Astrocyte (in vitro differentiated cells and primary cell): ENCODE measurements around the gene SPTBN5. TPM values are rescaled to one million over a fixed set of nuclear protein-coding genes. Genes with fewer than 3 reads are reported as not detected.

Experiments used
- DNase-seq: peaks from one replicate; pipeline ENCODE4 v3.0.0-alpha.2; 2010; ENCODE audit warnings: low read depth
- FAIRE-seq: peaks from 2 replicates; lab custom pipeline; 2011; peaks lifted over from hg19 to GRCh38; lab: Jason Lieb, UNC
- H2AFZ ChIP-seq: 2 replicates; pipeline ENCODE4 v1.6.0; 2012; ENCODE audit warnings: low read depth, low read length, inconsistent platforms
- H3K27ac ChIP-seq: 2 replicates; pipeline ENCODE4 v1.5.1; 2011; ENCODE audit warnings: low read depth, low read length, inconsistent platforms
- H3K27me3 ChIP-seq: 2 replicates; pipeline ENCODE4 v1.6.0; 2011; ENCODE audit warnings: low read length, inconsistent platforms; ENCODE audit not compliant: insufficient read depth
- H3K36me3 ChIP-seq: 2 replicates; pipeline ENCODE4 v1.5.1; 2011; ENCODE audit warnings: low read length, inconsistent platforms; ENCODE audit not compliant: insufficient read depth
- H3K4me1 ChIP-seq: 2 replicates; pipeline ENCODE4 v1.5.1; 2011; ENCODE audit warnings: low read length, inconsistent platforms; ENCODE audit not compliant: insufficient read depth
- H3K4me2 ChIP-seq: 2 replicates; pipeline ENCODE4 v1.6.0; 2012; ENCODE audit warnings: low read length, inconsistent platforms
- H3K4me3 ChIP-seq: 2 replicates; pipeline ENCODE4 v1.5.1; 2011; ENCODE audit warnings: low read depth, mild to moderate bottlenecking, low read length, inconsistent platforms; ENCODE audit not compliant: insufficient read depth
- H3K79me2 ChIP-seq: 2 replicates; pipeline ENCODE4 v1.6.0; 2012; ENCODE audit warnings: mild to moderate bottlenecking, low read length, inconsistent platforms; ENCODE audit not compliant: insufficient read depth
- H3K9ac ChIP-seq: 2 replicates; pipeline ENCODE4 v1.6.0; 2012; ENCODE audit warnings: mild to moderate bottlenecking, low read length, inconsistent platforms
- H3K9me3 ChIP-seq: 2 replicates; pipeline ENCODE4 v1.5.1; 2012; ENCODE audit warnings: low read depth, mild to moderate bottlenecking, low read length, inconsistent platforms; ENCODE audit not compliant: insufficient read depth
- H4K20me1 ChIP-seq: 2 replicates; pipeline ENCODE4 v1.6.0; 2012; ENCODE audit warnings: low read length, inconsistent platforms; ENCODE audit not compliant: insufficient read depth
- H3K27ac Mint-ChIP-seq: one replicate; pipeline ENCODE4 v1.8.0; 2021; ENCODE audit warnings: mild to moderate bottlenecking, mixed read lengths; ENCODE audit not compliant: unreplicated experiment
- H3K27me3 Mint-ChIP-seq: one replicate; pipeline ENCODE4 v1.8.0; 2021; ENCODE audit warnings: low read depth, mixed read lengths; ENCODE audit not compliant: unreplicated experiment
- H3K36me3 Mint-ChIP-seq: one replicate; pipeline ENCODE4 v1.8.0; 2021; ENCODE audit warnings: low read depth, mixed read lengths; ENCODE audit not compliant: unreplicated experiment
- H3K4me1 Mint-ChIP-seq: one replicate; pipeline ENCODE4 v1.8.0; 2021; ENCODE audit warnings: low read depth, mixed read lengths; ENCODE audit not compliant: unreplicated experiment
- H3K4me3 Mint-ChIP-seq: one replicate; pipeline ENCODE4 v1.8.0; 2021; ENCODE audit warnings: mild to moderate bottlenecking, moderate library complexity, mixed read lengths; ENCODE audit not compliant: unreplicated experiment
- H3K9me3 Mint-ChIP-seq: one replicate; pipeline ENCODE4 v1.8.0; 2021; ENCODE audit warnings: mild to moderate bottlenecking, mixed read lengths; ENCODE audit not compliant: unreplicated experiment
- EZH2 ChIP-seq: IDR thresholded peaks from 2 replicates; pipeline ENCODE4 v1.6.1; 2012; ENCODE audit warnings: mild to moderate bottlenecking, low read length, inconsistent platforms; ENCODE audit not compliant: insufficient read depth
- total RNA-seq: library from RNA; stranded (reverse); gene quantifications from 2 replicates; pipeline ENCODE4 v1.2.1, GENCODE V29; 2021
- TF ChIP-seq, protein P1 (sequence below): IDR thresholded peaks from 2 replicates; pipeline ENCODE4 v1.5.1; 2011; ENCODE audit warnings: low read depth, mild to moderate bottlenecking, inconsistent platforms, low read length, moderate library complexity; ENCODE audit not compliant: insufficient read depth

Gene SPTBN5
- total RNA-seq, 1 donor from 2014 or later = 5.3 TPM

DNA sequence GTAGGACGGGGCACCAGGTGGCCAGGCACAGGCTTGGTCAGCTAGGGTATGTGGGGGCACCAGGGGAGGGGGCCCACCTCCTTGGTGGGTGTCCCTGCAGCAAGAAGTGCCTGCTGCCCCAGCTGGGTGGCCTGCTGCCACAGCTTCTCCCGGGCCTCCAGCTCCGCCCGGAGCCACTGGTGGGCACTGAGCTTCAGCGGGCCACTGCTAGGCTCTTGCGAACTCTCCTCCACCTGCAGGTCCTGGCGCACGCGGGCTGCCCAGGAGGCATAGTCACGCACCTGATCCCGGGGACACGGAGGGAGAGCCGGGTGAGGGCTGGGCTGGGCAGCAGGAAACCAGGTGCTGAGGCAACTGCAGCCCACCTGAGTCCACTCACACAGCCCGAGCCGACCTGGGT is 25.5 kb downstream of the SPTBN5 start:
- Histone ChIP-seq H2AFZ (no peak overlapping the region), H3K36me3 (no peaks in the 10 kb centered on the region), H3K79me2 (no peaks in the 10 kb centered on the region), H3K4me2 (no peak overlapping the region), H3K9ac (no peak overlapping the region), H3K4me3 (no peak overlapping the region), H4K20me1 (peaks cover 14% of the 10 kb centered on the region), H3K4me1 (peaks cover 15% of the 10 kb centered on the region), H3K9me3 (no peaks in the 10 kb centered on the region), H3K27ac (no peak overlapping the region), H3K27me3 (peaks cover 8% of the 10 kb centered on the region)
- FAIRE-seq (no peak), DNase-seq (no peak)
- TF ChIP-seq, protein P1, sequence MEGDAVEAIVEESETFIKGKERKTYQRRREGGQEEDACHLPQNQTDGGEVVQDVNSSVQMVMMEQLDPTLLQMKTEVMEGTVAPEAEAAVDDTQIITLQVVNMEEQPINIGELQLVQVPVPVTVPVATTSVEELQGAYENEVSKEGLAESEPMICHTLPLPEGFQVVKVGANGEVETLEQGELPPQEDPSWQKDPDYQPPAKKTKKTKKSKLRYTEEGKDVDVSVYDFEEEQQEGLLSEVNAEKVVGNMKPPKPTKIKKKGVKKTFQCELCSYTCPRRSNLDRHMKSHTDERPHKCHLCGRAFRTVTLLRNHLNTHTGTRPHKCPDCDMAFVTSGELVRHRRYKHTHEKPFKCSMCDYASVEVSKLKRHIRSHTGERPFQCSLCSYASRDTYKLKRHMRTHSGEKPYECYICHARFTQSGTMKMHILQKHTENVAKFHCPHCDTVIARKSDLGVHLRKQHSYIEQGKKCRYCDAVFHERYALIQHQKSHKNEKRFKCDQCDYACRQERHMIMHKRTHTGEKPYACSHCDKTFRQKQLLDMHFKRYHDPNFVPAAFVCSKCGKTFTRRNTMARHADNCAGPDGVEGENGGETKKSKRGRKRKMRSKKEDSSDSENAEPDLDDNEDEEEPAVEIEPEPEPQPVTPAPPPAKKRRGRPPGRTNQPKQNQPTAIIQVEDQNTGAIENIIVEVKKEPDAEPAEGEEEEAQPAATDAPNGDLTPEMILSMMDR = no peak
- no peak for TF ChIP-seq EZH2
- Mint-ChIP-seq H3K27ac (no peak overlapping the region), H3K9me3 (peaks cover 4% of the 10 kb centered on the region), H3K27me3 (peaks cover 48% of the 10 kb centered on the region), H3K36me3 (peaks cover 17% of the 10 kb centered on the region), H3K4me1 (no peaks in the 10 kb centered on the region), H3K4me3 (no peak overlapping the region)

DNA sequence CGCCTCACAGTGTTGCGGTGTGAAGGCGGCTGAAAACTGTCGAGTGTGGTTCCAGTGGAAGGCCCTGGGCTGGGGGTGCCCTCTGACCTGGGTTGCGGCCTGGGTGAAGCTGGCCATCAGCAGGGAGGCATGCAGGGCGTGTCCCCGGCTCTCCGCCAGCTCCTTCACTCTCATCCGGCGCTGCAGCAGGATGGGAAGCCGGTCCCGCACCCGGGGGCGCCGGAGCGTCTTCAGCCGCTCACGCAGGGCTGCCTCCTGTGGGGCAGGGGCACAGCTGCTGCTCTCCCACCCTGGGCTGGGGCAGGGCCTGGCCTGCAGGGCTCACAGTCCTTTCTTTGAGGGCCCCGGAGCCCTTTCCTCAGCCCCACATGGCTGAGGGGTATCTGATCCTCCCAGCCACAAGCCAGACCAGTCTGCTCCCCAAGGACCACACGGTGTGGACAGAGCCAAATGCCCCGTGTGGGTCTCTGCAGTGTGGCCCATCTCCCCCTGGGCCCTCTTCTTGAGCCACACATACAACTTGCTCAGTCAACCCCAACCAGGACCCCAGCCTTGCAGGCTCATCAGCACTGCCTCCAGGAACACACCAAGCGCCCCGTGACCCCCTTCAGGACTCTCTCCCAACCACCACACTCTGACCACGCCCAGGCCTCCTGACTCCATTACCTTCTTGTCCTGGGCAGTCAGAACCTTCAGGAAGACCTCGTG is 26.8 kb downstream of the SPTBN5 start:
- Histone ChIP-seq H3K4me1 (peaks cover 15% of the 10 kb centered on the region), H3K27ac (no peak overlapping the region), H3K79me2 (no peaks in the 10 kb centered on the region), H4K20me1 (peaks cover 14% of the 10 kb centered on the region), H3K4me2 (no peak overlapping the region), H3K9me3 (no peaks in the 10 kb centered on the region), H3K27me3 (peaks cover 4% of the 10 kb centered on the region), H3K36me3 (no peaks in the 10 kb centered on the region), H2AFZ (no peak overlapping the region), H3K9ac (no peak overlapping the region), H3K4me3 (no peak overlapping the region)
- H3K36me3 Mint-ChIP-seq = peaks cover 10% of the 10 kb centered on the region
- DNase-seq (no peak), FAIRE-seq (no peak)
- no peak overlapping the region for H3K4me3 Mint-ChIP-seq
- H3K9me3 Mint-ChIP-seq = peaks cover 4% of the 10 kb centered on the region
- peaks cover 43% of the 10 kb centered on the region for H3K27me3 Mint-ChIP-seq
- no peak for TF ChIP-seq EZH2
- H3K4me1 Mint-ChIP-seq = no peaks in the 10 kb centered on the region
- no peak overlapping the region for H3K27ac Mint-ChIP-seq

DNA sequence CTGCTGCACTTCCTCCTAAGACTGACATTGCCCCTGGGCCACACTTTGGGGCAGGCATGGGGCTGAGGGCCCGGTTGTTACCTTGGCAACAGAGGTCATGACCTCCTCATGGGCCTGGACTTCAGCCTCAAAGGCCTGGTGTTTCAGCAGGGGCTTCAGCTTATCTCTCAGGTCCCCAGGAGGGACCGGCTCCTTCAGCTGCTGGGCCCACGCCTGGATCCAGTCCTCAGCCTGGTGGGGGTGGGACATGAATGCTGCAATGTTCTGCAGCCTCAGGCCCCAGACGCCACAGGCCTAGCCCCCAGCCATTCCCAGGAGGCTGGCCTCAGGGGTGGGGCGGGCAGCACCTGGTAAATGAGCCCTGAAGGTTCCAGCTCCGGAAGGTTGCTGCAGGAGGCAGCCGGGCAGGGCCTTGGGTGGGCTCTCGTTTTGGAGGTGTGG is 27.6 kb downstream of the SPTBN5 start:
- Histone ChIP-seq H4K20me1 (peaks cover 14% of the 10 kb centered on the region), H2AFZ (no peak overlapping the region)

More for the DNA sequence above, 27.6 kb downstream of the SPTBN5 start:
- no peak for FAIRE-seq
- H3K9ac ChIP-seq = no peak overlapping the region
- no peak overlapping the region for H3K27ac ChIP-seq
- peaks cover 4% of the 10 kb centered on the region for H3K27me3 ChIP-seq
- no peaks in the 10 kb centered on the region for H3K79me2 ChIP-seq
- no peak for DNase-seq
- TF ChIP-seq, protein P1 = no peak
- no peak for TF ChIP-seq EZH2
- Mint-ChIP-seq H3K27ac (no peak overlapping the region), H3K36me3 (peaks cover 10% of the 10 kb centered on the region), H3K27me3 (peaks cover 41% of the 10 kb centered on the region), H3K4me3 (no peak overlapping the region), H3K4me1 (no peaks in the 10 kb centered on the region), H3K9me3 (peaks cover 4% of the 10 kb centered on the region)
- H3K9me3 ChIP-seq = no peaks in the 10 kb centered on the region
- H3K4me2 ChIP-seq = no peak overlapping the region
- peaks cover 15% of the 10 kb centered on the region for H3K4me1 ChIP-seq
- H3K4me3 ChIP-seq = no peak overlapping the region
- no peaks in the 10 kb centered on the region for H3K36me3 ChIP-seq
